Central memory CD8-positive, alpha-beta T cell (primary cell): ENCODE data around the gene SLC19A1.

Source experiments
- ATAC-seq: fragments of 150-1000 bp; cut with Tn5 transposase; replicated peaks from 2 replicates; pipeline ENCODE4 v1.10.0; 2022; ENCODE audit warnings: mild to moderate bottlenecking, moderate FRiP score, moderate number of reproducible peaks; ENCODE audit not compliant: poor library complexity, severe bottlenecking; ENCODE audit errors: extremely low read depth
- DNase-seq, 2 donors: peaks; one replicate each; pipeline ENCODE4 v3.0.0; 2021; ENCODE audit warnings: low spot score in 2 of 2
- H3K27ac Mint-ChIP-seq: one replicate; pipeline ENCODE4 v1.8.0; 2022; ENCODE audit warnings: low read depth, mild to moderate bottlenecking, moderate library complexity, mixed read lengths
- H3K27me3 Mint-ChIP-seq: one replicate; pipeline ENCODE4 v1.8.0; 2022; ENCODE audit warnings: mixed read lengths
- H3K36me3 Mint-ChIP-seq: one replicate; pipeline ENCODE4 v1.8.0; 2022; ENCODE audit warnings: mild to moderate bottlenecking, moderate library complexity, mixed read lengths; ENCODE audit not compliant: insufficient read depth
- H3K4me1 Mint-ChIP-seq: one replicate; pipeline ENCODE4 v1.8.0; 2022; ENCODE audit warnings: mixed read lengths
- H3K4me3 Mint-ChIP-seq: one replicate; pipeline ENCODE4 v1.8.0; 2022; ENCODE audit warnings: mild to moderate bottlenecking, moderate library complexity, mixed read lengths
- H3K9me3 Mint-ChIP-seq: one replicate; pipeline ENCODE4 v1.8.0; 2022; ENCODE audit warnings: mixed read lengths

Gene SLC19A1

GRCh38 chr21:45453308-45453950 lies 88.8 kb downstream of the SLC19A1 start:
- DNase-seq: no peak
- ATAC-seq: no peak
- Mint-ChIP-seq H3K27me3 (peaks cover 13% of the 10 kb centered on the region), H3K4me3 (no peak overlapping the region), H3K27ac (no peak overlapping the region), H3K9me3 (no peaks in the 10 kb centered on the region), H3K4me1 (no peaks in the 10 kb centered on the region), H3K36me3 (no peaks in the 10 kb centered on the region)

GRCh38 chr21:45452696-45453307 lies 89.4 kb downstream of the SLC19A1 start:
- Mint-ChIP-seq H3K27ac (no peak overlapping the region), H3K4me1 (no peaks in the 10 kb centered on the region), H3K27me3 (peaks cover 19% of the 10 kb centered on the region), H3K36me3 (no peaks in the 10 kb centered on the region), H3K4me3 (no peak overlapping the region), H3K9me3 (no peaks in the 10 kb centered on the region)
- ATAC-seq: no peak
- no peak for DNase-seq

GRCh38 chr21:45451771-45452182 lies 90.5 kb downstream of the SLC19A1 start:
- Mint-ChIP-seq H3K4me3 (no peak overlapping the region), H3K4me1 (no peaks in the 10 kb centered on the region), H3K9me3 (no peaks in the 10 kb centered on the region), H3K27ac (no peak overlapping the region), H3K27me3 (peaks cover 29% of the 10 kb centered on the region), H3K36me3 (no peaks in the 10 kb centered on the region)
- DNase-seq (no peak), ATAC-seq (no peak)

GRCh38 chr21:45451091-45451740 lies 91.0 kb downstream of the SLC19A1 start:
- Mint-ChIP-seq H3K27ac (no peak overlapping the region), H3K36me3 (no peaks in the 10 kb centered on the region), H3K9me3 (no peaks in the 10 kb centered on the region), H3K27me3 (peaks cover 34% of the 10 kb centered on the region), H3K4me1 (no peaks in the 10 kb centered on the region), H3K4me3 (no peak overlapping the region)
- ATAC-seq (no peak), DNase-seq (no peak)

- Mint-ChIP-seq H3K4me1 (no peaks in the 10 kb centered on the region), H3K9me3 (no peaks in the 10 kb centered on the region), H3K27me3 (peaks cover 40% of the 10 kb centered on the region), H3K4me3 (no peak overlapping the region), H3K36me3 (no peaks in the 10 kb centered on the region), H3K27ac (no peak overlapping the region)
- ATAC-seq (no peak), DNase-seq (no peak)
Observed at GRCh38 chr21:45450423-45451090, 91.7 kb downstream of the SLC19A1 start.

- DNase-seq: no peak
- no peak overlapping the region for H3K27ac Mint-ChIP-seq
- ATAC-seq: no peak
- peaks cover 48% of the 10 kb centered on the region for H3K27me3 Mint-ChIP-seq
- no peaks in the 10 kb centered on the region for H3K4me1 Mint-ChIP-seq
- no peak overlapping the region for H3K4me3 Mint-ChIP-seq
- no peaks in the 10 kb centered on the region for H3K36me3 Mint-ChIP-seq
- H3K9me3 Mint-ChIP-seq: no peaks in the 10 kb centered on the region
Observed at GRCh38 chr21:45449658-45450422, 92.4 kb downstream of the SLC19A1 start.

GRCh38 chr21:45448810-45449657 lies 93.2 kb downstream of the SLC19A1 start:
- Mint-ChIP-seq H3K27ac (no peak overlapping the region), H3K9me3 (no peaks in the 10 kb centered on the region), H3K4me3 (no peak overlapping the region), H3K4me1 (no peaks in the 10 kb centered on the region), H3K27me3 (peaks cover 49% of the 10 kb centered on the region), H3K36me3 (no peaks in the 10 kb centered on the region)
- ATAC-seq (no peak), DNase-seq (no peak)

GRCh38 chr21:45448283-45448809 lies 93.9 kb downstream of the SLC19A1 start:
- no peak for ATAC-seq
- Mint-ChIP-seq H3K27ac (no peak overlapping the region), H3K9me3 (no peaks in the 10 kb centered on the region), H3K36me3 (no peaks in the 10 kb centered on the region), H3K4me3 (no peak overlapping the region), H3K27me3 (peaks cover 49% of the 10 kb centered on the region), H3K4me1 (no peaks in the 10 kb centered on the region)
- DNase-seq: no peak
